Right ventricle myocardium inferior (tissue), 1 donor: ENCODE data around the gene ADGRG1. TPM values are rescaled to one million over a fixed set of nuclear protein-coding genes. Genes with fewer than 3 reads are reported as not detected.

Source experiments
- ATAC-seq: fragments of 200-7000 bp; cut with Tn5 transposase; one replicate; pipeline ENCODE4 v1.9.1; 2020; ENCODE audit warnings: mild to moderate bottlenecking, moderate library complexity
- DNase-seq: peaks from one replicate; pipeline ENCODE4 v3.0.0; 2021; ENCODE audit errors: missing footprints
- intact Hi-C: fragments of 100-400 bp; cut with DNase I; formaldehyde crosslinking; loops from one replicate; pipeline ENCODE4 v1.11.0; 2022
- total RNA-seq: library from RNA; stranded (reverse); fragmentation: NEBNext Ultra II Directional; extraction: Animal tissue kit (Norgen Biotek cat#: 25700); gene quantifications from one replicate; pipeline ENCODE4 v1.2.1, GENCODE V29; 2021
- donor health status: DM: no; HTN: yes; CAD: no; lungs with severe emphysema.

The ADGRG1 gene
- total RNA-seq, 1 donor from 2014 or later: 23.1 TPM

DNA sequence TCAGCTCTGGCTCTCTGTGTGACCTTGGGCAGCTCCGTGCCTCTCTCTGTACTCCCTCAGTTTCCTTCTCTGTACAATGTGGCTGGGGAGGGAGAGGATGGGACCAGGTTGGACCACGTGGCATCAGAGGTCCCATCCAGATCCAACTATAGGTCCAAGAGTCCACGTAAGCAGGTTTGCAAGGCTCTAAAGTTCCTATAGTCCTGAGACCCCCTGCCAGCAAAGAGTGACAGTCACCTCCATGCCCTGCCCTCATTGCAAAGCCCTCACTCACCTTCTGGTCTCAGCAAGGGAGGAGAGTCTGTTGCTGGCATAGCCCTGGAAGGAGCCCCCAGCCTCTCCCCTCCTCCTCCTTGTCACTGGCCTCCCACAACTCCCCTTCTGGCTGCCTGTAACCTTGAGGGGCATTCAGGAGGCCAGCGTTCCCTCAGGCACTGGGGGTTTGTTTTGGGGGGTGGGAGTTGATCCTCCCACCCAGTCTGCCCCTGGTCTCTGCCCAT is 60.1 kb downstream of the ADGRG1 start:
- DNase-seq (no peak), ATAC-seq (no peak)

DNA sequence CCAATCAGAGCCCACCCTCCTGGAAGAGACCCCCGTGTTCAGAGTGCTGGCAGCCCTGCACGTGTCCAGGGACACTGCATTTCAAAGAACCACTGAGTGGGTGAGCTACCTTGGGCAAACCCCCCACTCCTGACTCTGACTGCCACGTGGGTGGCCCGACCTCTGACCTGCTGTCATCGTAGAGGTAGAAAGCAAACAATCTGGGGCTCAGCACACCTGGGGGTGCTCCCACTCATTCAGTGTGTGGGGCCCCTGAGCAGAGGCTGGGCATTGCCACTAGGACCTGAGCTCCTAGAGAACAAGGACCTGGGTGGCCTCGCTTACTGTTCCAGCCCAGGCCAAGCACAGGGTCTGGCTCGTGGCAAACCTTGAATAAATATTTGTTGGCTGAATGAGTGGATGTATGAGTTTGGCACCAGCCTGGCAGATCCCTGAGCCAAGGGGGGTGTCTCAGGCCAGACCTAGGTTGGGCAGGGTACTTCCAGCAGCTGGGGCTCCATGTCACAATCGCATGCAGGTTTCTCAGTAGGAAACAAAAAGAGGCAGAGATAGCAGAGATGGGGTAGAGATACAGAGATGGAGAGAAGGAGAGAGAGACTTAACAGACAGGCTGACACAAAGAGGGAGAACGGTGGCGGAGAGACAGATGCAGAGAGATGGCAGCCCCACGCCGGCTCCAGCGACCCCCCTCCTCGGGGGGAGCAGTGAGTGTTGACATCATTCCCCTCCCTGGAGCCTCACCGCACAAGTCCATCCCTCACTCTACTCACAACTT is 60.7 kb downstream of the ADGRG1 start:
- intact Hi-C loops: no loop called here
- ATAC-seq (no peak), DNase-seq (no peak)

More for the DNA sequence above, 60.1 kb downstream of the ADGRG1 start:
- intact Hi-C loops: no loop called here

DNA sequence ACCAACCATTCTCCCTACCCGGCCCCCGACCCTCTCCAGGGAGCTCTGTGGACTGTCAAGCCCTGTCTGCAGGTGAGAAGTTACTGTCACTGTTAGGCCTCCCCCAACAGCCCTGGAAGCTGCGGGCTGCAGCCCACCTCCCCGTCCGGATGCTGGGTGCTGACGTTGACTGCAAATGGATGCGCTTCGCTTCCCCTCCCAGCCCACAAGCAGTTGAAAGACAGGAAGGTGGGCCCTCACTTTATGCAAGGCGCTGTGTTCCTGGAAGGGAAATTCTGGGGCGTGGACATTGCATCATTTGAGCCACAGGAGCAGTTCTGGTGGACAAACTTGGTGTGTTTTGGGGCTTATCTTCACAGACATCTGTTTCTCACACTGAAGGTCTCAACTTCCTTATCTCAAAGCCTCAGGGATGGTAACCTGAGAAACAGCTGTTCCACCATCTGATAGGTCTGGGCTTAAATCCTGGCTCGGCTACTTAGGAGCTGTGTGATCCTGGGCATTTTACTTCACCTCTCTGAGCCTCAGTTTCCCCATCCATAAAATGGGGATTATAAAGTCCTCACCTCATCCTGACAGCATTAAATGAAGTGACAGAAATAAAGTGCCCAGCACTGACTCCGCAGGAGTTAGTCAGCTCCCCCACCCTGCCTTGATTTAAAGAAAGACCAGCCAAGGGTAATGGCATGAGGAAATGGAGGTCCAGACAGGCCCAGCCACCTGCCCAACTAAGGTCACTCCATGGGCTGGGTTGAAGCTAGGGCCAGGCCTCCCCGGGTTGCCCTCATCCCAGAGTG is 61.5 kb downstream of the ADGRG1 start:
- intact Hi-C loops: no loop called here
- DNase-seq (no peak), ATAC-seq (no peak)

GRCh38 chr16:57690782-57691471 is 62.5 kb downstream of the ADGRG1 start:
- no peak for DNase-seq
- intact Hi-C loops: no loop called here
- ATAC-seq: no peak

DNA sequence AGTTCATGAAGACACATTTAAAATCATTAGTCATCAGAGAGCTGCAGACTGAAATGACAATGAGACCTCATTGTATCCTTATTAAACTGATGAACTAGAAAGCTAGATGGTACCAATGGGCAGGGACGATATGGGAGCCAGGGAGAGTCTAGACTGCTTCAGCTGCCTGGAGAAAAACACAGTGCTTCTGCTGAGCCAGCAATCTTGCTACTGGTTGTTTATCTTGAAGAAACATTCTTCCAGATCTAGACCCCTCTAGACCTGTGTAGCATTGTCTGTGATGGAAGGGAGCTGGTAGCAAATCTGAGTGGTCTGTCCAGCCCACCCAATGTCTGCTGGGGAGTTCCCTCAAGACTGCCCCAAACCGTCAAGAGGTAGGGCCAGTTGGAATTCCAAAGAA is 64.2 kb downstream of the ADGRG1 start:
- no peak for DNase-seq
- intact Hi-C loops: no loop called here
- no peak for ATAC-seq

- intact Hi-C loops: no loop called here
- ATAC-seq: no peak
- no peak for DNase-seq
These were observed 65.1 kb downstream of the ADGRG1 start for GRCh38 chr16:57693550-57693949.

DNA sequence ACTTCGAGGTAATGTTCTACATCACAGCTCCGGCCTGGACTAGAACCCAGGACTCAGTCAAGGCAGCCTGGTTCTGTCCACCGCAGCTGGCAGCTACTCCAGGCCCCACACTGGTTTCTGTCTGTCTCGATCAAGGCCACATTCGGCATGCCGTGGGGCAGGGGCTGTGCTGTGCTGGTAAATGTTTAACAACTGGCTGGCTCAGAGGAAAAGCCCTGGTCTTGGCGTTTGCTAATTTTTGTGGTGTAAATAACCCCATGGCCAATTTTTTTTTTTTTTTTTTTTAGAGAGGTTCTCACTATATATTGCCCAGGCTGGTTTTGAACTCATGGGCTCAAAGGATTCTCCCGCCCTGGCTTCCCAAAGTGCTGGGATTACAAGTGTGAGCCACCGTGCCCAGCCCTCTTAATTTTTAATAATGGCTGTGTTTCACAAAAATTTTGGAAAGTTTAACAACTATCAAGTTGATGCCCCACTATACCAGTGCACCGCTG is 65.8 kb downstream of the ADGRG1 start:
- intact Hi-C loops: no loop called here
- DNase-seq: no peak

GRCh38 chr16:57694725-57695679 is 66.6 kb downstream of the ADGRG1 start, which contains the start of gene DRC7:
Gene DRC7 (plus strand): TSS chr16:57694806. CDS start chr16:57697950, 3,144 bp downstream.
- intact Hi-C loops: no loop called here
- ATAC-seq: peak; percentile 44
- DNase-seq: no peak

More for the DNA sequence above, 65.8 kb downstream of the ADGRG1 start:
- ATAC-seq: no peak

- DNase-seq (no peak), ATAC-seq (no peak)
- intact Hi-C loops: no loop called here
These were observed 67.2 kb downstream of the ADGRG1 start for GRCh38 chr16:57695680-57696069.

- no peak for ATAC-seq
- intact Hi-C loops: no loop called here
- no peak for DNase-seq
These were observed 67.8 kb downstream of the ADGRG1 start for GRCh38 chr16:57696240-57696639.

GRCh38 chr16:57697896-57698537 is 69.6 kb downstream of the ADGRG1 start:
- ATAC-seq: no peak
- DNase-seq: no peak
- intact Hi-C loops: no loop called here

- intact Hi-C loops: no loop called here
- ATAC-seq (no peak), DNase-seq (no peak)
These were observed 70.5 kb downstream of the ADGRG1 start for GRCh38 chr16:57698812-57699405.

DNA sequence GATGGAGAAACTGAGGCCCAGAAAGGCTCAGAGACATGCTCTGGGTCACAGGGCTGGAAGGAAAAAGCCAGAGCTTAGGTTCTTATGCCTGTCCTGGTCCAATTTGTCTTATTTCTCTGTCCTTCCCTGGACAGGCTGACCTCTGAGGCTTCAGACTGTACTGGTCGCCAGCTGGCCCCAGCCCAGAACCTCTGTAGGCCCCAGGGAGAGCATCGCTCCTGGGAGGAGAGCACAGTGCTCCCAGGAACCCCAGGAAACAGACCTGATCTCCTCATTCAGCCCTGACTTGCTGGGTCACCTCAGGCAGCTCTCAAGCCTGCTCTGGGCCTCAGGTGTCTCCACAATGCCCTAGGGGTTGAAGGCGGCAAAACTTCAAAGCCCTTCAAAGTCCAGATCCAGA is 71.1 kb downstream of the ADGRG1 start:
- intact Hi-C loops: no loop called here
- DNase-seq (no peak), ATAC-seq (no peak)

GRCh38 chr16:57699899-57700298 is 71.5 kb downstream of the ADGRG1 start:
- ATAC-seq: no peak
- no peak for DNase-seq
- intact Hi-C loops: no loop called here

DNA sequence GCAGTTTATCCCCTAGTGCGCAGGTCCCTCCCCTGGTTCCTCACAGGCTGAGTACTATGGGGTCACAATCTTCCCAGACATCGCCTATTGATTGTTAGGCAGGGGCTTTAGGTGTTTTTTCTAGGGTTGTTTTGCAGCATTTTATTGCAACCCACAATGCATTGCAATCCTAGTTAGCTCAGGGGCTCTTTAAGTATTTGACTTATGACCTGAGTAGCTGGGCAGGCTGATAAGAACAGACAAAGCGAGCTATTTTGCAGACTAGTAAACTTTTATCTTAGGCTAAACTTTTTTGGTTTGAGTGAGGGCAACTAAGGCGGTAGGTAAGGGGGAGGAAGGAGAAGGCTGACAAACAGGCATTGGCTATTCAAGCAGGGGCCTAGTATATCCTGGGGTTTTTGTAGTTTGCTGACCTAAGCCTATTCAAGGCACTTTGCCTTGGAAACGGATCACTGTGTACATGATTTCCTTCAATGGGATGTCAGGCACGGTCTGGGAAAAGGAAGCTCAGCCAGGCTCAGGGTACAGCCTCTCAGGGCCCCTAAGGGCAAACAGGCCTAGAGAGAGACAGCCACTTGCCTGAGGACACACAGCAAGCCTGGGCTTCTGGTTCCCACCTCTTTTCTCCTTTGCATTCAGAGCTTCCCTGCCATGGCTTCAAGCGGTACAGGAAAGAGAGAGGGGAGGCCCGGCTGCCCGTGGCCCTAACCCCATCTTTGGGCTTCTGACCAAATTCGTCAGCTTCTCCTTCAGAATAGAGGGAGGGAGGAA is 72.5 kb downstream of the ADGRG1 start:
- ATAC-seq: no peak
- intact Hi-C loops: no loop called here
- no peak for DNase-seq

DNA sequence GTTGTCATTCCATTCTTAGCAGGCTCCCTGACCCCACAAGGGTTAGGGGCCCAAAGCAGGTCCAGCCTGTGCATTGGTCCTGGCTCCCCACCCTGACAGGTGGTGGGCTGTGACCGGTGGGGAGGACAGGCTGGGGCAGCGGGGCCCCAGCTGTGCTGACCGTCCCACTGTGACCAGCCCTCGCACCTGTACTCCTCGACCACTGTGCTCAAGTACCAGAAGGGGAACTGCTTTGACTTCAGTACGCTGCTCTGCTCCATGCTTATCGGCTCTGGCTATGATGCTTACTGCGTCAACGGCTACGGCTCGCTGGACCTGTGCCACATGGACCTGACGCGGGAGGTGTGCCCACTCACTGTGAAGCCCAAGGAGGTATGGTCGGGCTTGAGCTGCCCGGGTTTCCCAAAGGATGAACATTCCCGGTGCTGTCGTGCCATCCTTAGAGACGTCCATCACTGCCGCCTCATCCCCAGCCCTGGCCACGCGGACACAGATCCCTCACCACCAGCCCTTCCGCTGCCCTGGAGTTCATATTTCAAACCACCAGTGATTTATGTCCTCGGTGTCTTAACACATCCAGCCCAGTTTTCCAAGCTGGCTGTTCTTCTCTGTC is 73.4 kb downstream of the ADGRG1 start:
- DNase-seq: no peak
- intact Hi-C loops: no loop called here

More for the DNA sequence above, 73.4 kb downstream of the ADGRG1 start:
- no peak for ATAC-seq
